ENCODE data around the gene PSMB7. TPM values are rescaled to one million over a fixed set of nuclear protein-coding genes. Genes with fewer than 3 reads are reported as not detected.

The PSMB7 gene
- total and polyA plus RNA-seq, 2 of the 4 experiments (the other 2 are of a cell fraction), result 340 to 430 TPM

DNA sequence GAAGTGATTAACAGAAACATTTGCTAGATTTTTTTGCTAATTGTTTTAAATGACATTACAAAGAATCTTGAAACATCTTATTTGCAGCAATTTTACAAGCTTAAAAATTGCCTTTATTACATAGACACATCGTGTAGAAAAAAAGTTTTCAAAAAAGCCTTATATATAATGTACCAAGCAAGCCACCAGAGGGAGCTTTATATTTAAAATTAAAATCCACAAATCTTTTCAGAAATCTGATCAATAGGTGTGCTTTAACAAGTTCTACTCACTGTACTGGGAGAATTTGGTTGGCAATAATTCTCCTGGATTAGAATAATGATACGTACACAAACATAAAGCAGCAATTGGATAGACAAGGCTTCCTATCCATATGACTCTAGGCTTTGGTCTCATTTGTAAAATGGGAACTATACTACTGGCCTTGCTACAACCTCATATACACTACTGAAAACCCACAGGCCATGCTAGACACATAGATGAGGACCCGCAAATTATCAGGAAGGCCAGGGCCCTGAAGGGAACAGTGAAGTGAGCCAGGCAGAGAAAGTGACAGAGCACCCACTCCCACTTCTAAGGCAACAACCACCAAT, 4.8 kb downstream of the PSMB7 start:
- Histone ChIP-seq H3K4me3 (ENCODE audit: insufficient read depth, low read depth, low read length) (no peak overlapping the region), H2AFZ (replicated peaks; ENCODE audit: low read length, poor library complexity) (no peak overlapping the region), H2AK9ac (replicated peaks; ENCODE audit: low read depth, low read length, poor library complexity) (no peak overlapping the region), H3K4me2 (ENCODE audit: low read depth, low read length) (no peak overlapping the region; the same call in 1 of the 2 replicates), H2AK5ac (ENCODE audit: low read depth, low read length) (peak overlapping the region; percentile 67; the same call in 1 of the 2 replicates), H4K91ac (ENCODE audit: insufficient read depth, low read depth, low read length) (peak overlapping the region; percentile 68; the same call in 1 of the 2 replicates), H3K79me1 (ENCODE audit: low read depth in 1 of 2, low read length in 2 of 2) (peaks cover 42 to 55% of the 10 kb centered on the region in 2 experiments), H3K23ac (ENCODE audit: low read depth, low read length) (peak overlapping the region; percentile 36; the same call in 1 of the 2 replicates), H2BK20ac (ENCODE audit: low read depth, low read length) (peak overlapping the region; percentile 64), H3K9me1 (ENCODE audit: insufficient read depth, low read length) (peaks cover 6% of the 10 kb centered on the region; the same call in 1 of the 2 replicates), H2BK5ac (ENCODE audit: low read depth, low read length, poor library complexity, severe bottlenecking) (peak overlapping the region; percentile 80), H3K27ac (ENCODE audit: insufficient read depth, low read length) (peak overlapping the region; percentile 84; the same call in 1 of the 2 replicates), H3K4me1 (ENCODE audit: control insufficient read depth, insufficient read depth, low read length) (peaks cover 9% of the 10 kb centered on the region), H2BK15ac (ENCODE audit: low read depth, low read length) (peak overlapping the region; percentile 84; the same call in 1 of the 3 replicates), H4K5ac (ENCODE audit: low read depth, low read length) (peak overlapping the region; percentile 95), H3K27me3 (ENCODE audit: control insufficient read depth, insufficient read depth, low read length) (no peaks in the 10 kb centered on the region), H2BK120ac (ENCODE audit: low read depth, low read length) (peak overlapping the region; percentile 59; the same call in 1 of the 2 replicates), H4K20me1 (ENCODE audit: insufficient read depth, low read length) (peaks cover 3% of the 10 kb centered on the region; the same call in 1 of the 2 replicates), H3K56ac (ENCODE audit: extremely low read depth, insufficient read depth, low read length) (no peak overlapping the region), H3K4ac (ENCODE audit: low read depth, low read length) (peak overlapping the region; percentile 64; the same call in 1 of the 2 replicates), H3K18ac (ENCODE audit: low read depth, low read length) (peak overlapping the region; percentile 27; the same call in 1 of the 2 replicates), H4K8ac (ENCODE audit: low read depth in 2 of 2, low read length in 2 of 2) (peak overlapping the region in 1 of 2 experiments; percentile 75; a peak in 2 of 4 replicates), H3K9ac (ENCODE audit: low read depth, low read length) (no peak overlapping the region), H3K36me3 (ENCODE audit: control insufficient read depth, insufficient read depth, low read length) (peaks cover 33% of the 10 kb centered on the region), H3K14ac (replicated peaks; ENCODE audit: low read depth, low read length) (peak overlapping the region; percentile 64), H3K9me3 (ENCODE audit: control insufficient read depth, insufficient read depth, low read length) (no peaks in the 10 kb centered on the region)
- intact Hi-C loops (cut with micrococcal nuclease), result loop anchor here (10.0 kb wide), 1 partner anchor 204 kb away; no protein-coding TSS in a partner anchor
- dilution Hi-C loops (cut with HindIII; ENCODE audit: low sequenced_read_pairs, unreplicated experiment), result no loop called here
- DNase-seq (no peak), ATAC-seq (ENCODE audit: low read depth) (no peak)
- WGBS, 2 experiments (ENCODE audit: extremely low coverage in 2 of 2, insufficient read length in 1 of 2), result 100% methylated on average over 1 of the region's 3 CpGs; no CpG with 5 or more reads in 1 of the 2 experiments
- TF ChIP-seq POLR2A (IDR thresholded peaks at IDR 0.05; ENCODE audit: low read depth, low read length) (no peak), FOS (IDR thresholded peaks at IDR 0.05; ENCODE audit: low read depth, low read length) (no peak), SMC3 (IDR thresholded peaks at IDR 0.05; ENCODE audit: low read depth, low read length) (peak; percentile 10; the same call in 1 of the 2 replicates), MAZ (IDR thresholded peaks at IDR 0.05; ENCODE audit: borderline replicate concordance, low read depth, low read length) (no peak), CHD1 (IDR thresholded peaks at IDR 0.05; ENCODE audit: low read depth, low read length) (no peak)
- TF ChIP-seq, protein P1, sequence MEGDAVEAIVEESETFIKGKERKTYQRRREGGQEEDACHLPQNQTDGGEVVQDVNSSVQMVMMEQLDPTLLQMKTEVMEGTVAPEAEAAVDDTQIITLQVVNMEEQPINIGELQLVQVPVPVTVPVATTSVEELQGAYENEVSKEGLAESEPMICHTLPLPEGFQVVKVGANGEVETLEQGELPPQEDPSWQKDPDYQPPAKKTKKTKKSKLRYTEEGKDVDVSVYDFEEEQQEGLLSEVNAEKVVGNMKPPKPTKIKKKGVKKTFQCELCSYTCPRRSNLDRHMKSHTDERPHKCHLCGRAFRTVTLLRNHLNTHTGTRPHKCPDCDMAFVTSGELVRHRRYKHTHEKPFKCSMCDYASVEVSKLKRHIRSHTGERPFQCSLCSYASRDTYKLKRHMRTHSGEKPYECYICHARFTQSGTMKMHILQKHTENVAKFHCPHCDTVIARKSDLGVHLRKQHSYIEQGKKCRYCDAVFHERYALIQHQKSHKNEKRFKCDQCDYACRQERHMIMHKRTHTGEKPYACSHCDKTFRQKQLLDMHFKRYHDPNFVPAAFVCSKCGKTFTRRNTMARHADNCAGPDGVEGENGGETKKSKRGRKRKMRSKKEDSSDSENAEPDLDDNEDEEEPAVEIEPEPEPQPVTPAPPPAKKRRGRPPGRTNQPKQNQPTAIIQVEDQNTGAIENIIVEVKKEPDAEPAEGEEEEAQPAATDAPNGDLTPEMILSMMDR (conservative IDR thresholded peaks at IDR 0.05; ENCODE audit: low read depth, low read length), result peak; percentile 43; the same call in 1 of the 2 replicates
- ChIA-PET CTCF (interaction anchor here (0.8 to 1.9 kb wide), 6 partner anchors 10 to 284 kb away, joined by 3 to 7 read pairs (median 4); no protein-coding TSS in a partner anchor), POLR2A (ENCODE audit: unreplicated experiment) (no interaction called here)
- BruUV-seq (replicated peaks), result no TSS peak
- in situ Hi-C loops (cut with MboI; ENCODE audit: low sequenced_read_pairs), result loop anchor here (10.0 to 25.0 kb wide), 2 partner anchors 302 to 344 kb away; no protein-coding TSS in a partner anchor
